SK-N-SH treated with all-trans-retinoic acid at 6 μM for 48 hours (cell line): ENCODE data around the gene GPBP1.
"Not testable (repeated sequence)": the region's sequence is repeated elsewhere in the genome, so short reads cannot be mapped to it uniquely, and the experiment has no call there.

Experiments
- ATAC-seq: fragments of 200-7000 bp; cut with Tn5 transposase; 3 replicates; pipeline ENCODE4 v1.9.1; 2020; ENCODE audit warnings: mild to moderate bottlenecking, moderate library complexity
- ARNTL ChIP-seq: fragments of 450-650 bp; formaldehyde crosslinking; IDR thresholded peaks from 2 replicates; pipeline ENCODE4 v1.5.0; 2020; ENCODE audit warnings: low read depth, mild to moderate bottlenecking, moderate library complexity, borderline replicate concordance
- BACH2 ChIP-seq: fragments of 250-450 bp; sonication (Bioruptor Pico); IDR thresholded peaks from 2 replicates; pipeline ENCODE4 v1.9.0; 2021; ENCODE audit warnings: mild to moderate bottlenecking, borderline replicate concordance
- CSDC2 ChIP-seq: fragments of 250-450 bp; sonication (Bioruptor Pico); IDR thresholded peaks from 2 replicates; pipeline ENCODE4 v1.5.0; 2020; ENCODE audit warnings: mild to moderate bottlenecking, moderate library complexity
- ESRRG ChIP-seq: fragments of 250-450 bp; sonication (Bioruptor Pico); IDR thresholded peaks from 2 replicates; pipeline ENCODE4 v1.6.1; 2021; ENCODE audit warnings: mild to moderate bottlenecking
- GLIS3 ChIP-seq: fragments of 250-450 bp; sonication (Bioruptor Pico); IDR thresholded peaks from 2 replicates; pipeline ENCODE4 v1.5.0; 2020; ENCODE audit warnings: mild to moderate bottlenecking, moderate library complexity
- ISL1 ChIP-seq: fragments of 250-450 bp; sonication (Bioruptor Pico); IDR thresholded peaks from 2 replicates; pipeline ENCODE4 v2.1.2; 2022; ENCODE audit warnings: mild to moderate bottlenecking, moderate library complexity
- OSR1 ChIP-seq: fragments of 250-450 bp; sonication (Bioruptor Pico); IDR thresholded peaks from 2 replicates; pipeline ENCODE4 v1.8.0; 2022; ENCODE audit warnings: moderate library complexity, mild to moderate bottlenecking, inconsistent platforms
- POU6F1 ChIP-seq: fragments of 250-450 bp; sonication (Bioruptor Pico); IDR thresholded peaks from 2 replicates; pipeline ENCODE4 v1.8.0; 2021; ENCODE audit warnings: low read depth, mild to moderate bottlenecking, moderate library complexity, borderline replicate concordance
- PPARA ChIP-seq: fragments of 250-450 bp; sonication (Bioruptor Pico); IDR thresholded peaks from 2 replicates; pipeline ENCODE4 v1.5.0; 2020; ENCODE audit warnings: mild to moderate bottlenecking, borderline replicate concordance
- SNAI2 ChIP-seq: fragments of 250-450 bp; sonication (Bioruptor Pico); IDR thresholded peaks from 2 replicates; pipeline ENCODE4 v1.5.0; 2020; ENCODE audit warnings: mild to moderate bottlenecking, moderate library complexity
- TCF4 ChIP-seq: fragments of 250-450 bp; sonication (Bioruptor Pico); IDR thresholded peaks from 2 replicates; pipeline ENCODE4 v1.8.0; 2021; ENCODE audit warnings: mild to moderate bottlenecking, moderate library complexity, borderline replicate concordance
- TOX ChIP-seq: fragments of 250-450 bp; sonication (Bioruptor Pico); IDR thresholded peaks from 2 replicates; pipeline ENCODE4 v1.8.0; 2021; ENCODE audit warnings: mild to moderate bottlenecking, moderate library complexity, borderline replicate concordance
- ZC3H10 ChIP-seq: fragments of 250-450 bp; sonication (Bioruptor Pico); IDR thresholded peaks from 2 replicates; pipeline ENCODE4 v1.5.1; 2021; ENCODE audit warnings: mild to moderate bottlenecking, moderate library complexity
- ZFP3 ChIP-seq: fragments of 250-450 bp; sonication (Bioruptor Pico); IDR thresholded peaks from 2 replicates; pipeline ENCODE4 v1.5.0; 2020; ENCODE audit warnings: mild to moderate bottlenecking, moderate library complexity
- ZFP30 ChIP-seq: fragments of 450-650 bp; formaldehyde crosslinking; IDR thresholded peaks from 2 replicates; pipeline ENCODE4 v1.5.0; 2022; ENCODE audit warnings: mild to moderate bottlenecking, moderate library complexity
- ZNF565 ChIP-seq: fragments of 450-650 bp; formaldehyde crosslinking; conservative IDR thresholded peaks from 2 replicates; pipeline ENCODE4 v1.5.0; 2020; ENCODE audit warnings: low read depth, mild to moderate bottlenecking, moderate library complexity
- ZNF70 ChIP-seq: fragments of 450-650 bp; formaldehyde crosslinking; IDR thresholded peaks from 2 replicates; pipeline ENCODE4 v1.5.0; 2020; ENCODE audit warnings: mild to moderate bottlenecking, moderate library complexity
- ZNF8 ChIP-seq: fragments of 450-650 bp; formaldehyde crosslinking; IDR thresholded peaks from 2 replicates; pipeline ENCODE4 v1.5.0; 2020; ENCODE audit warnings: mild to moderate bottlenecking, moderate library complexity
- TF ChIP-seq, protein P1 (sequence below): fragments of 250-450 bp; sonication (Bioruptor Pico); IDR thresholded peaks from 2 replicates; pipeline ENCODE4 v1.5.1; 2020; ENCODE audit warnings: low read depth, mild to moderate bottlenecking, moderate library complexity
- TF ChIP-seq, protein P2 (sequence below): fragments of 250-450 bp; sonication (Bioruptor Pico); IDR thresholded peaks from 2 replicates; pipeline ENCODE4 v1.5.0; 2020; ENCODE audit warnings: mild to moderate bottlenecking, moderate library complexity
- TF ChIP-seq, protein P3 (sequence below): fragments of 250-450 bp; sonication (Bioruptor Pico); IDR thresholded peaks from 2 replicates; pipeline ENCODE4 v1.5.1; 2021; ENCODE audit warnings: mild to moderate bottlenecking, moderate library complexity

Gene GPBP1

GRCh38 chr5:57177479-57178156, 3.8 kb downstream of the GPBP1 start:
- no peak for ATAC-seq
- no peak for TF ChIP-seq ISL1
- no peak for TF ChIP-seq POU6F1
- TF ChIP-seq ZNF70 (CRISPR knock-in tag): no peak
- no peak for TF ChIP-seq ZFP3 (CRISPR knock-in tag)

- ATAC-seq: not testable (repeated sequence)
Measured at GRCh38 chr5:57178238-57178637, 4.4 kb downstream of the GPBP1 start.

GRCh38 chr5:57179262-57180200, 5.7 kb downstream of the GPBP1 start:
- no peak for ATAC-seq
- no peak for TF ChIP-seq TCF4 (CRISPR knock-in tag)
- TF ChIP-seq POU6F1: no peak
- no peak for TF ChIP-seq ESRRG (CRISPR knock-in tag)
- TF ChIP-seq CSDC2 (CRISPR knock-in tag): no peak
- no peak for TF ChIP-seq ISL1
- TF ChIP-seq PPARA: no peak
- TF ChIP-seq TOX (CRISPR knock-in tag): no peak
- TF ChIP-seq, protein P1, sequence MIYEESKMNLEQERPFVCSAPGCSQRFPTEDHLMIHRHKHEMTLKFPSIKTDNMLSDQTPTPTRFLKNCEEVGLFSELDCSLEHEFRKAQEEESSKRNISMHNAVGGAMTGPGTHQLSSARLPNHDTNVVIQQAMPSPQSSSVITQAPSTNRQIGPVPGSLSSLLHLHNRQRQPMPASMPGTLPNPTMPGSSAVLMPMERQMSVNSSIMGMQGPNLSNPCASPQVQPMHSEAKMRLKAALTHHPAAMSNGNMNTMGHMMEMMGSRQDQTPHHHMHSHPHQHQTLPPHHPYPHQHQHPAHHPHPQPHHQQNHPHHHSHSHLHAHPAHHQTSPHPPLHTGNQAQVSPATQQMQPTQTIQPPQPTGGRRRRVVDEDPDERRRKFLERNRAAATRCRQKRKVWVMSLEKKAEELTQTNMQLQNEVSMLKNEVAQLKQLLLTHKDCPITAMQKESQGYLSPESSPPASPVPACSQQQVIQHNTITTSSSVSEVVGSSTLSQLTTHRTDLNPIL (CRISPR knock-in tag): no peak
- TF ChIP-seq BACH2 (CRISPR knock-in tag): no peak
- no peak for TF ChIP-seq ZFP3 (CRISPR knock-in tag)
- TF ChIP-seq ZFP30 (CRISPR knock-in tag): no peak

- no peak for ATAC-seq
- TF ChIP-seq ZFP3 (CRISPR knock-in tag) (no peak), OSR1 (CRISPR knock-in tag) (no peak), ZNF565 (no peak), TCF4 (CRISPR knock-in tag) (no peak), GLIS3 (no peak), ZNF8 (CRISPR knock-in tag) (no peak), ESRRG (CRISPR knock-in tag) (no peak), TOX (CRISPR knock-in tag) (no peak), SNAI2 (CRISPR knock-in tag) (no peak), ZFP30 (CRISPR knock-in tag) (no peak), POU6F1 (no peak), ZC3H10 (CRISPR knock-in tag) (no peak), ISL1 (no peak), ARNTL (CRISPR knock-in tag) (no peak), ZNF70 (CRISPR knock-in tag) (no peak)
- TF ChIP-seq, protein P2, sequence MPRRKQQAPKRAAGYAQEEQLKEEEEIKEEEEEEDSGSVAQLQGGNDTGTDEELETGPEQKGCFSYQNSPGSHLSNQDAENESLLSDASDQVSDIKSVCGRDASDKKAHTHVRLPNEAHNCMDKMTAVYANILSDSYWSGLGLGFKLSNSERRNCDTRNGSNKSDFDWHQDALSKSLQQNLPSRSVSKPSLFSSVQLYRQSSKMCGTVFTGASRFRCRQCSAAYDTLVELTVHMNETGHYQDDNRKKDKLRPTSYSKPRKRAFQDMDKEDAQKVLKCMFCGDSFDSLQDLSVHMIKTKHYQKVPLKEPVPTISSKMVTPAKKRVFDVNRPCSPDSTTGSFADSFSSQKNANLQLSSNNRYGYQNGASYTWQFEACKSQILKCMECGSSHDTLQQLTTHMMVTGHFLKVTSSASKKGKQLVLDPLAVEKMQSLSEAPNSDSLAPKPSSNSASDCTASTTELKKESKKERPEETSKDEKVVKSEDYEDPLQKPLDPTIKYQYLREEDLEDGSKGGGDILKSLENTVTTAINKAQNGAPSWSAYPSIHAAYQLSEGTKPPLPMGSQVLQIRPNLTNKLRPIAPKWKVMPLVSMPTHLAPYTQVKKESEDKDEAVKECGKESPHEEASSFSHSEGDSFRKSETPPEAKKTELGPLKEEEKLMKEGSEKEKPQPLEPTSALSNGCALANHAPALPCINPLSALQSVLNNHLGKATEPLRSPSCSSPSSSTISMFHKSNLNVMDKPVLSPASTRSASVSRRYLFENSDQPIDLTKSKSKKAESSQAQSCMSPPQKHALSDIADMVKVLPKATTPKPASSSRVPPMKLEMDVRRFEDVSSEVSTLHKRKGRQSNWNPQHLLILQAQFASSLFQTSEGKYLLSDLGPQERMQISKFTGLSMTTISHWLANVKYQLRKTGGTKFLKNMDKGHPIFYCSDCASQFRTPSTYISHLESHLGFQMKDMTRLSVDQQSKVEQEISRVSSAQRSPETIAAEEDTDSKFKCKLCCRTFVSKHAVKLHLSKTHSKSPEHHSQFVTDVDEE: no peak
- TF ChIP-seq, protein P3, sequence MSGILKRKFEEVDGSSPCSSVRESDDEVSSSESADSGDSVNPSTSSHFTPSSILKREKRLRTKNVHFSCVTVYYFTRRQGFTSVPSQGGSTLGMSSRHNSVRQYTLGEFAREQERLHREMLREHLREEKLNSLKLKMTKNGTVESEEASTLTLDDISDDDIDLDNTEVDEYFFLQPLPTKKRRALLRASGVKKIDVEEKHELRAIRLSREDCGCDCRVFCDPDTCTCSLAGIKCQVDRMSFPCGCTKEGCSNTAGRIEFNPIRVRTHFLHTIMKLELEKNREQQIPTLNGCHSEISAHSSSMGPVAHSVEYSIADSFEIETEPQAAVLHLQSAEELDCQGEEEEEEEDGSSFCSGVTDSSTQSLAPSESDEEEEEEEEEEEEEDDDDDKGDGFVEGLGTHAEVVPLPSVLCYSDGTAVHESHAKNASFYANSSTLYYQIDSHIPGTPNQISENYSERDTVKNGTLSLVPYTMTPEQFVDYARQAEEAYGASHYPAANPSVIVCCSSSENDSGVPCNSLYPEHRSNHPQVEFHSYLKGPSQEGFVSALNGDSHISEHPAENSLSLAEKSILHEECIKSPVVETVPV (CRISPR knock-in tag): no peak
- TF ChIP-seq, all 23 proteins: peak for 0
Measured at GRCh38 chr5:57181154-57181553, 7.3 kb downstream of the GPBP1 start.
